Smooth muscle cell (in vitro differentiated cells): ENCODE results near the gene SLC35B2. TPM values are rescaled to one million over a fixed set of nuclear protein-coding genes. Genes with fewer than 3 reads are reported as not detected.

Source experiments
- microRNA counts: library from miRNA; unstranded; fragments of <30 nt; microRNA quantifications from one replicate; lab custom pipeline; 2016
- polyA plus RNA-seq: library from polyadenylated mRNA; unstranded; fragments of >200 nt; fragmentation: Nextera tagmentation; extraction: Ambion mirVana; gene quantifications from 2 replicates; pipeline ENCODE4 v1.2.1, GENCODE V29; 2016
- small RNA-seq: library from RNA; depleted of rRNA; stranded (forward); fragments of <200 nt; gene quantifications from one replicate; pipeline ENCODE3, GENCODE V24; 2014
- total RNA-seq: library from RNA; depleted of rRNA; stranded (reverse); fragments of >200 nt; gene quantifications from 2 replicates; pipeline ENCODE4 v1.2.3, GENCODE V29; 2014

SLC35B2 gene
- total and polyA plus RNA-seq, 2 experiments from 2014 or later = 68.6 to 112 TPM

MicroRNAs encoded within 50 kb of the gene (microRNA counts, 767-probe panel; counts per million panel counts)
- 183 counts per million for microRNA hsa-miR-4647 (lab: Ali Mortazavi, UCI)

Small RNA genes within 50 kb of the gene (small RNA-seq; reads per million reads assigned to genes)
- gene RN7SL811P = not detected

Other genes starting within 250 kb of the SLC35B2 start
- gene MRPL14, start 130.1 kb downstream of the SLC35B2 start, total RNA-seq = 29.2 and 53.4 TPM in 2 replicates
- 97.9 and 99.5 TPM in 2 replicates for gene MRPL14, start 130.1 kb downstream of the SLC35B2 start, polyA plus RNA-seq
- gene TMEM63B, start 130.0 kb downstream of the SLC35B2 start, total RNA-seq = 16.0 and 21.2 TPM in 2 replicates
- 10.8 and 15.8 TPM in 2 replicates for gene TMEM63B, start 130.0 kb downstream of the SLC35B2 start, polyA plus RNA-seq
- gene CAPN11, start 98.7 kb downstream of the SLC35B2 start, total RNA-seq = not detected in 2 replicates
- gene CAPN11, start 98.7 kb downstream of the SLC35B2 start, polyA plus RNA-seq = 0.31 TPM in 1 of 2 replicates, not detected in the other
- not detected in 2 replicates for gene MYMX, start 40.6 kb downstream of the SLC35B2 start, total RNA-seq
- not detected in 2 replicates for gene MYMX, start 40.6 kb downstream of the SLC35B2 start, polyA plus RNA-seq
- 7.3 and 8.0 TPM in 2 replicates for gene SLC29A1, start 33.9 kb downstream of the SLC35B2 start, total RNA-seq
- gene SLC29A1, start 33.9 kb downstream of the SLC35B2 start, polyA plus RNA-seq = 7.4 and 8.1 TPM in 2 replicates
- 736 and 781 TPM in 2 replicates for gene HSP90AB1, start 10.4 kb downstream of the SLC35B2 start, total RNA-seq
- 408 TPM in 2 replicates for gene HSP90AB1, start 10.4 kb downstream of the SLC35B2 start, polyA plus RNA-seq
- 7.0 and 11.4 TPM in 2 replicates for gene NFKBIE, start 8.0 kb upstream of the SLC35B2 start, total RNA-seq
- 11.3 and 12.3 TPM in 2 replicates for gene NFKBIE, start 8.0 kb upstream of the SLC35B2 start, polyA plus RNA-seq
- gene TMEM151B, start 12.9 kb upstream of the SLC35B2 start, total RNA-seq = 0.04 TPM in 1 of 2 replicates, not detected in the other
- not detected in 2 replicates for gene TMEM151B, start 12.9 kb upstream of the SLC35B2 start, polyA plus RNA-seq
- 7.5 and 8.6 TPM in 2 replicates for gene AARS2, start 55.8 kb upstream of the SLC35B2 start, total RNA-seq
- 15.1 and 21.5 TPM in 2 replicates for gene AARS2, start 55.8 kb upstream of the SLC35B2 start, polyA plus RNA-seq
- not detected in 2 replicates for gene SPATS1, start 85.1 kb upstream of the SLC35B2 start, total RNA-seq
- gene SPATS1, start 85.1 kb upstream of the SLC35B2 start, polyA plus RNA-seq = not detected in 2 replicates
- gene CDC5L, start 130.2 kb upstream of the SLC35B2 start, total RNA-seq = 27.5 and 29.7 TPM in 2 replicates
- 12.5 and 14.3 TPM in 2 replicates for gene CDC5L, start 130.2 kb upstream of the SLC35B2 start, polyA plus RNA-seq